SU-DHL-6 (cell line): Measurements from ENCODE around the gene AGAP3.

Source experiments
- H2AFZ ChIP-seq: fragments of 200-600 bp; sonication (generic); 2 replicates; pipeline ENCODE4 v1.6.1; 2014; ENCODE audit warnings: low read depth, mild to moderate bottlenecking, moderate library complexity, mixed read lengths, antibody characterized with exemption, low read length; ENCODE audit not compliant: severe bottlenecking
- H3F3A ChIP-seq: fragments of 200-600 bp; shearing (Covaris generic); 2 replicates; pipeline ENCODE4 v1.6.0; 2016; ENCODE audit warnings: antibody characterized with exemption, mild to moderate bottlenecking; ENCODE audit not compliant: insufficient read depth
- H3K27ac ChIP-seq: fragments of 200-600 bp; sonication (generic); 2 replicates; pipeline ENCODE4 v1.5.1; 2016; ENCODE audit warnings: low read depth, mild to moderate bottlenecking, low read length, moderate library complexity, mixed read lengths
- H3K27me3 ChIP-seq: fragments of 200-600 bp; sonication (generic), shearing (Covaris generic); 2 replicates; pipeline ENCODE4 v1.6.0; 2014; ENCODE audit warnings: mild to moderate bottlenecking, low read length
- H3K36me3 ChIP-seq: fragments of 200-600 bp; sonication (generic); 2 replicates; pipeline ENCODE4 v1.6.1; 2014; ENCODE audit warnings: mild to moderate bottlenecking, low read length, mixed read lengths
- H3K4me2 ChIP-seq: fragments of 300-600, 200-600 bp; shearing (Covaris generic), sonication (generic); 2 replicates; pipeline ENCODE4 v1.6.0; 2014; ENCODE audit warnings: low read length, low read depth, mild to moderate bottlenecking; ENCODE audit not compliant: poor library complexity, severe bottlenecking
- H3K4me3 ChIP-seq: fragments of 200-600 bp; sonication (generic); 2 replicates; pipeline ENCODE4 v1.5.1; 2014; ENCODE audit warnings: antibody characterized with exemption, low read length, mild to moderate bottlenecking, mixed read lengths; ENCODE audit not compliant: insufficient read depth, poor library complexity, severe bottlenecking
- H3K79me2 ChIP-seq: fragments of 200-600 bp; sonication (generic); 2 replicates; pipeline ENCODE4 v1.6.1; 2014; ENCODE audit warnings: mild to moderate bottlenecking, low read length, moderate library complexity; ENCODE audit not compliant: insufficient read depth
- H3K9ac ChIP-seq: fragments of 200-600 bp; sonication (generic); 2 replicates; pipeline ENCODE4 v1.7.0; 2014; ENCODE audit warnings: mild to moderate bottlenecking, low read length
- H3K9me2 ChIP-seq: fragments of 200-600 bp; sonication (generic); replicated peaks from 2 replicates; pipeline ENCODE4 v1.6.1; 2014; ENCODE audit warnings: low read length; ENCODE audit not compliant: insufficient read depth
- H3K9me3 ChIP-seq: fragments of 200-600 bp; sonication (generic); 2 replicates; pipeline ENCODE4 v1.6.1; 2014; ENCODE audit warnings: low read length, mixed read lengths; ENCODE audit not compliant: insufficient read depth
- H4K20me1 ChIP-seq: fragments of 200-600 bp; sonication (generic); 2 replicates; pipeline ENCODE4 v1.6.1; 2014; ENCODE audit warnings: low read depth, mild to moderate bottlenecking, antibody characterized with exemption, low read length, moderate library complexity, mixed read lengths
- CTCF ChIP-seq: fragments of 200-600 bp; sonication (generic); IDR thresholded peaks from one replicate; pipeline ENCODE4 v1.5.1; 2017; ENCODE audit warnings: antibody characterized with exemption, mild to moderate bottlenecking, low read length, moderate library complexity; ENCODE audit not compliant: insufficient read depth, poor library complexity, severe bottlenecking
- EZH2phosphoT487 ChIP-seq: fragments of 200-600 bp; sonication (generic), shearing (Covaris generic); conservative IDR thresholded peaks from 2 replicates; pipeline ENCODE4 v1.6.1; 2018; ENCODE audit warnings: mild to moderate bottlenecking, antibody characterized with exemption, low read length, moderate library complexity, mixed read lengths

Gene AGAP3

DNA sequence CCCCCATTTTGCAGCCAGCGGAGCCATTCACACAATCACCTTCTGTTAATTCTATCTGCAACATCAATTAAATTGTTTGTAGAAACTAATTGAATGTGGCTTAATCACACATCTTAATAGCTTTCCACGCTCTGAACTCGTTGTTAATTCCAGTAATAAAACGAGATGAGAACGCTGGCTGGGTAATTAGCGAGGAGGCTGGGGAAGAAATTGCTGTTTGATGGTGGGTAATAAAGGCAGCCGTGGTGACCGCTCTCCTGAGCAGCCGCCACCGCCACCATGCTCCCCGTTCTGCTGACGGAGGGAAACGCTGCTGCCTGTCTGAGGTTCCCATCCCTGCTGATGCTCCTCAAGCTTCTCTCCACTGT lies 44.9 kb downstream of the AGAP3 start:
- no peak overlapping the region for H3K27ac ChIP-seq
- H3K4me2 ChIP-seq: no peak overlapping the region
- H3K4me3 ChIP-seq: no peak overlapping the region
- no peaks in the 10 kb centered on the region for H3K9me2 ChIP-seq
- no peaks in the 10 kb centered on the region for H3K36me3 ChIP-seq
- no peaks in the 10 kb centered on the region for H3K9me3 ChIP-seq
- H2AFZ ChIP-seq: no peak overlapping the region
- H3K9ac ChIP-seq: no peak overlapping the region
- TF ChIP-seq CTCF: no peak
- TF ChIP-seq EZH2phosphoT487: no peak
- H4K20me1 ChIP-seq: no peaks in the 10 kb centered on the region
- no peaks in the 10 kb centered on the region for H3F3A ChIP-seq
- no peaks in the 10 kb centered on the region for H3K79me2 ChIP-seq
- H3K27me3 ChIP-seq: no peaks in the 10 kb centered on the region

DNA sequence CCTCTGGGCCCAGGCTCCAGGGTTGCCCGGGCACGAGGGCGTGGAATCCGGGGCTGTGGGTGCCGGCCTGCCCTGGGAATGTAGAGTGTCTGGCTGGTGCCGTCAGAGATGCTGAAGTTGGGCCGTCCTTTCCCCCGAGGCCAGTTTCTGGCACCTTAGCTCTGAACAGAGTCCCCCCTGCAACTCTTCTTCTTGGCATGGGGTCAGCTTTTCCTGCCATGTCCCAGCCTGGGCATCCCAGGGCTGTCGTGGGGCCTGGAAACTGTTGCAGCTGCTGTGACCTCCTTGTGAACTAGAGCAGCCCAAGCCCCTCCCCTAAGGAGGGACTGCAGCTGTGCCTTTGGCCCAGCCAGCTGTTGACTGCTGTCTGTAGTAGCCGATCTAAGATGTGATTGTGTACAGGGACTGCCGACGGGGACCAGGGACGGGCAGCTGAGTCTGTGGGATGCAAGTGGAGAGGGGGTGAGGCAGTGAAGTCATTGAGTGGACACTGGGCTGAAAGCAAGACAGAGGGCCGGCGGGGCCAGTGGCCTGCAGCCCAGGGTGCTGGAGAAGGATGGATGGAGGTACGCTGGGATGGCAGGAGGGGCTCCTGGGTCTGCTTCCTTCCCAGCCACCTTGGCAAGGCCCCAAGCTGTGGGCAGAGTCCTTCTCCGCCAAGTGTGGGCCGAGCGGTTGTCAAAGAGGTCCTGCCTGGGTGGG lies 45.5 kb downstream of the AGAP3 start:
- no peaks in the 10 kb centered on the region for H3K27me3 ChIP-seq
- H3K9me2 ChIP-seq: no peaks in the 10 kb centered on the region
- no peaks in the 10 kb centered on the region for H3F3A ChIP-seq
- H3K36me3 ChIP-seq: no peaks in the 10 kb centered on the region
- no peaks in the 10 kb centered on the region for H3K79me2 ChIP-seq
- H3K4me2 ChIP-seq: no peak overlapping the region
- no peaks in the 10 kb centered on the region for H4K20me1 ChIP-seq
- H3K4me3 ChIP-seq: no peak overlapping the region
- H2AFZ ChIP-seq: no peak overlapping the region
- H3K9me3 ChIP-seq: no peaks in the 10 kb centered on the region
- no peak overlapping the region for H3K9ac ChIP-seq
- TF ChIP-seq CTCF (no peak), EZH2phosphoT487 (no peak)
- no peak overlapping the region for H3K27ac ChIP-seq

- H3K36me3 ChIP-seq: no peaks in the 10 kb centered on the region
- no peak overlapping the region for H3K4me3 ChIP-seq
- H3F3A ChIP-seq: no peaks in the 10 kb centered on the region
- H3K27ac ChIP-seq: no peak overlapping the region
- no peaks in the 10 kb centered on the region for H3K9me2 ChIP-seq
- no peak for TF ChIP-seq EZH2phosphoT487
- no peak for TF ChIP-seq CTCF
- H3K27me3 ChIP-seq: no peaks in the 10 kb centered on the region
- no peaks in the 10 kb centered on the region for H3K9me3 ChIP-seq
- H3K79me2 ChIP-seq: no peaks in the 10 kb centered on the region
- no peak overlapping the region for H2AFZ ChIP-seq
- H4K20me1 ChIP-seq: no peaks in the 10 kb centered on the region
- H3K4me2 ChIP-seq: no peak overlapping the region
- no peak overlapping the region for H3K9ac ChIP-seq
Measured at GRCh38 chr7:151132461-151133205, 46.4 kb downstream of the AGAP3 start.
